ENCODE results near the gene APBA3.
A peak's percentile ranks its signal among the peaks of the same experiment; 100 is the strongest.

The APBA3 gene

GRCh38 chr19:3712663-3713611, 48.6 kb downstream of the APBA3 start:
- no peak for DNase-seq

DNA sequence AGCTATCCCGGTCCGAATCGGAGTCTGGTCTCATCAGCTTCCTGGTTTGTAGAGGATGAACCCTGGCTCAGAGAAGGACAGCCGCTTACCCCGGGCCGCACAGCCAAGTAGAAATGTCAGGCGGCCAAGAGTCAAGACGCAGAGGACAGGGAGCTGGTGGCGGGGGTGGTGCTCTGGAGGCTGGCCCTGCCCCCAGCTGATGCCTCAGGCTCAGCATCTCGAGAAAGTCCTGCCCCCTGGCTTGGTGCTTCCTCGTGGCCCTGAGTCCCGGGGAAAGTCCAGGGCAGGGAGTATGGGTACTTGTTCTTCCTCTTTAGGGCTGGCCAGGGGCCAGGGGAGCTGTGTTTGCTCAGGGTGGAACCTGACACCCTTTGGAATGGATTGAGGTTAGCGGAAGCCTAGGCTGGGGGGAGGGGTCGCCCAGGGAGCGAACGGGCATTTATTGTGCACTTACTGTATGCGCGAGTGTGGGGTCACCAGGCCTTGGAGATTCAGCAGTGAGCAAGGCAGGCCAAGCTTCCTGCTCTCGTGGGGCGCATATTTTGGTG, 51.2 kb downstream of the APBA3 start:
- DNase-seq, result peak; percentile 33

DNA sequence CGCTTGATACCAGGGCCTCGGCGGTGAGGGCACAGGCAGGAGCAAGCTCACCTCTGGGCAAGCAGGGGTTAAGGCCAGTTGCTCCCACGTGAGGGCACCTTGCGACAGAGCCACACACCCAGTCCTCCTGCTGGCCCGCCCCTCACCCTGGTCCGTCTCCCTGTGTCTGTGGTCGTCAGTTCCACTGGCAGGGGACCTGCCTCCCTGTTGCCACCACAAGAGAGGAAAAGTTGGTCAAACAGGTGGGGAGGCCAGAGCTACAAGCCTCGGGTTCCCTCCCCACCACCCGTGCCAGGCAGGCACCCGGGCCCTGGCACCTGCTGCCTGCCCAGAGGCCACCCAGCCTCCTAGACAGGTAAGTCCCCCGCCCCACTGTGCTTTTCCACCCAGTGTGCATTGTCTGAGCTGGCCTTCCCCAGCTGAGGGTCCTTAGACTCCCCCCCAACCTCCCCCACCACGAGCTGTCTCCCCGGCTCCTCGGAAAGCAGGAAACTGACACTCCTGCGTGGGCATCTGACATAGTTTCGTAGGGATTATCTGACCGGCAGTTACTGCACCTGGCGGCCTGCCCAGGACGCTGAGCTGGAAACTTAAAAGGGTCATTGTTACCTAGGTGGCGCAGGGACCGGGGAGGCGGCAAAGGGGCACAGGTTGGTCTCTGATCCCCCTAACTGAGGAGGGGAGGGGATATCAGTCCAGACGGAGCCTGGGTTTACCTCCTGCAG, 53.1 kb downstream of the APBA3 start, which contains the start of gene TJP3:
Gene TJP3, plus strand, starts transcription at position 178 of the 725 bp plus-strand sequence. CDS start 20,049 bp downstream, outside the sequence.
- no peak for DNase-seq

- no peak for DNase-seq
These were observed 53.7 kb downstream of the APBA3 start for GRCh38 chr19:3707868-3708206.

DNA sequence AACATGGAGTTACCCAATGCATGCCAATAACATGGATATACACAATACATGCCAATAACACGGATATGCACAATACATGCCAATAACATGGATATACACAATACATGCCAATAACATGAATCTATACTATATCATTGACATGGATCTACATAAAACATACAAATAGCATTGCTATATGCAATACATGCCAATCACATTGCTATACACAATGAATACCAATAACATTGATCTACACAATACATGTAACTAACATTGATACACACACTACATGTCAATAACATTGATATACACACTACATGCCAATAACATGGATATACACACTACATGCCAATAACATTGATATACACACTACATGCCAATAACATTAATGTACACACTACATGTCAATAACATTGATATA, 60.3 kb downstream of the APBA3 start:
- no peak for DNase-seq

All from fibroblast of skin of abdomen (primary cell).